HL-60 (cell line): ENCODE measurements around the gene WFDC8.

ENCODE experiments used
- DNase-seq, 2 experiments: peaks; one replicate each; pipeline ENCODE4 v3.0.0-alpha.2; 2010 to 2020; ENCODE audit warnings: low read depth in 1 of 2, low spot score in 1 of 2
- H3K27ac ChIP-seq: fragments of 250-450 bp; sonication (Bioruptor Pico); replicated peaks from 2 replicates; pipeline ENCODE4 v1.5.1; 2020; ENCODE audit warnings: mild to moderate bottlenecking, moderate library complexity
- H3K27me3 ChIP-seq: fragments of 250-450 bp; sonication (Bioruptor Pico); 2 replicates; pipeline ENCODE4 v1.5.1; 2021; ENCODE audit warnings: mild to moderate bottlenecking, moderate library complexity; ENCODE audit not compliant: insufficient read depth, poor library complexity, severe bottlenecking
- H3K4me3 ChIP-seq: replicated peaks from 2 replicates; pipeline ENCODE4 v1.5.1; 2011; ENCODE audit warnings: mild to moderate bottlenecking, control low read depth, low read length; ENCODE audit not compliant: insufficient read depth
- GABPA ChIP-seq: IDR thresholded peaks from 2 replicates; pipeline ENCODE4 v1.6.1; 2012; ENCODE audit warnings: low read depth
- POLR2AphosphoS5 ChIP-seq: IDR thresholded peaks from 2 replicates; pipeline ENCODE4 v1.6.1; 2012; ENCODE audit warnings: low read depth
- SPI1 ChIP-seq: IDR thresholded peaks from 2 replicates; pipeline ENCODE4 v1.6.1; 2012; ENCODE audit warnings: low read depth, mild to moderate bottlenecking, borderline replicate concordance
- TF ChIP-seq, protein P1 (sequence below): IDR thresholded peaks from 2 replicates; pipeline ENCODE4 v1.6.1; 2012; ENCODE audit warnings: low read depth; ENCODE audit not compliant: insufficient replicate concordance
- TF ChIP-seq, protein P2 (sequence below): IDR thresholded peaks from one replicate; pipeline ENCODE4 v1.5.1; 2011; ENCODE audit warnings: low read length, control low read depth, inconsistent platforms; ENCODE audit not compliant: insufficient read depth

WFDC8 gene

DNA sequence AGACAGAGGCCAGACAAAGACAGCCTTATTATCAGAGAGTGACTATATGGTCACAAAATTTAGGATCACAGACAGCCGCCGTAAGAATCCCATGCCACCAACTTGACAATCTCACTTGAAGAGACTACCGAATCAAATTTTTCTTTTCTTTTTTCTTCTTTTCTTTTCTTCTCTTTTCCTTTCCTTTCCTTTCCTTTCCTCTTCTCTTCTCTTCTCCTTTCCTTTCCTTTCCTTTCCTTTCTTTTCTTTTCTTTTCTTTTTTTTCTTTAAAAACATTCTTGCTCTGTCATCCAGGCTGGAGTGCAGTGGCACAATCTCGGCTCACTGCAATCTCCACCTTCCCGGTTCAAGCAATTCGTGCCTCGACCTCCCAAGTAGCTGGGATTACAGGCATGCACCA is 30.7 kb downstream of the WFDC8 start:
- Histone ChIP-seq H3K27me3 (peaks cover 2% of the 10 kb centered on the region), H3K27ac (no peak overlapping the region), H3K4me3 (no peak overlapping the region)
- no peak for DNase-seq
- TF ChIP-seq POLR2AphosphoS5 (no peak), SPI1 (no peak), GABPA (no peak)
- TF ChIP-seq, protein P1, sequence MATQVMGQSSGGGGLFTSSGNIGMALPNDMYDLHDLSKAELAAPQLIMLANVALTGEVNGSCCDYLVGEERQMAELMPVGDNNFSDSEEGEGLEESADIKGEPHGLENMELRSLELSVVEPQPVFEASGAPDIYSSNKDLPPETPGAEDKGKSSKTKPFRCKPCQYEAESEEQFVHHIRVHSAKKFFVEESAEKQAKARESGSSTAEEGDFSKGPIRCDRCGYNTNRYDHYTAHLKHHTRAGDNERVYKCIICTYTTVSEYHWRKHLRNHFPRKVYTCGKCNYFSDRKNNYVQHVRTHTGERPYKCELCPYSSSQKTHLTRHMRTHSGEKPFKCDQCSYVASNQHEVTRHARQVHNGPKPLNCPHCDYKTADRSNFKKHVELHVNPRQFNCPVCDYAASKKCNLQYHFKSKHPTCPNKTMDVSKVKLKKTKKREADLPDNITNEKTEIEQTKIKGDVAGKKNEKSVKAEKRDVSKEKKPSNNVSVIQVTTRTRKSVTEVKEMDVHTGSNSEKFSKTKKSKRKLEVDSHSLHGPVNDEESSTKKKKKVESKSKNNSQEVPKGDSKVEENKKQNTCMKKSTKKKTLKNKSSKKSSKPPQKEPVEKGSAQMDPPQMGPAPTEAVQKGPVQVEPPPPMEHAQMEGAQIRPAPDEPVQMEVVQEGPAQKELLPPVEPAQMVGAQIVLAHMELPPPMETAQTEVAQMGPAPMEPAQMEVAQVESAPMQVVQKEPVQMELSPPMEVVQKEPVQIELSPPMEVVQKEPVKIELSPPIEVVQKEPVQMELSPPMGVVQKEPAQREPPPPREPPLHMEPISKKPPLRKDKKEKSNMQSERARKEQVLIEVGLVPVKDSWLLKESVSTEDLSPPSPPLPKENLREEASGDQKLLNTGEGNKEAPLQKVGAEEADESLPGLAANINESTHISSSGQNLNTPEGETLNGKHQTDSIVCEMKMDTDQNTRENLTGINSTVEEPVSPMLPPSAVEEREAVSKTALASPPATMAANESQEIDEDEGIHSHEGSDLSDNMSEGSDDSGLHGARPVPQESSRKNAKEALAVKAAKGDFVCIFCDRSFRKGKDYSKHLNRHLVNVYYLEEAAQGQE = no peak
- TF ChIP-seq, protein P2, sequence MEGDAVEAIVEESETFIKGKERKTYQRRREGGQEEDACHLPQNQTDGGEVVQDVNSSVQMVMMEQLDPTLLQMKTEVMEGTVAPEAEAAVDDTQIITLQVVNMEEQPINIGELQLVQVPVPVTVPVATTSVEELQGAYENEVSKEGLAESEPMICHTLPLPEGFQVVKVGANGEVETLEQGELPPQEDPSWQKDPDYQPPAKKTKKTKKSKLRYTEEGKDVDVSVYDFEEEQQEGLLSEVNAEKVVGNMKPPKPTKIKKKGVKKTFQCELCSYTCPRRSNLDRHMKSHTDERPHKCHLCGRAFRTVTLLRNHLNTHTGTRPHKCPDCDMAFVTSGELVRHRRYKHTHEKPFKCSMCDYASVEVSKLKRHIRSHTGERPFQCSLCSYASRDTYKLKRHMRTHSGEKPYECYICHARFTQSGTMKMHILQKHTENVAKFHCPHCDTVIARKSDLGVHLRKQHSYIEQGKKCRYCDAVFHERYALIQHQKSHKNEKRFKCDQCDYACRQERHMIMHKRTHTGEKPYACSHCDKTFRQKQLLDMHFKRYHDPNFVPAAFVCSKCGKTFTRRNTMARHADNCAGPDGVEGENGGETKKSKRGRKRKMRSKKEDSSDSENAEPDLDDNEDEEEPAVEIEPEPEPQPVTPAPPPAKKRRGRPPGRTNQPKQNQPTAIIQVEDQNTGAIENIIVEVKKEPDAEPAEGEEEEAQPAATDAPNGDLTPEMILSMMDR = no peak

DNA sequence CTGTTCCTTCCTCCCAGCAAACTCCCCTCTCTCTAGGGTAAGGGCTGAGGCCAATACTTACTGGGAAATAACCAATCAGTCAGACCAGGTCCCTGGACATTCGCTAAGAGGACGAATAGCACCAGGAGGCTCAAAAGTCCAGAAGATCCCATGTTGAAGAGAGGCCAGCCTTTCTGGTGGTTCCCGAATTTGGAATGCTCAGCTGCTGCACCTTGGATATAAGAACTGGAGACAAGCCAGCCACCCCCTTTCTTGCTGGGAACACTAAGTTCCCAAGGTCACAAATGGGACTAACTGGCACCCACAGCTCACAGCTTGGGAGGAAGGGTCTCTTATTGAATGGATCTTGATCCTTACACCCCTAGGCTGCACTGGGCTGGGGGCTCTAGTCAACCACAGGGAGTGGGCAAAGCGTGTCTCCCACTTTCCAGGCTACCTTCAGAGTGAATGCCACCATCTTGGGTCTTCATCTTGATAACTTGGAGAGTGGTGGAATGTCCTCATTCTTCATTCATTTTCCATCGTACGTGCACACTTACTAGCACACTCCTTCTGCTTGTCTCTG is 31.8 kb downstream of the WFDC8 start, which contains the start of gene EPPIN:
EPPIN (minus strand) TSS at position 196 of the 565 bp plus-strand sequence; CDS start at position 152, 44 bp downstream.
- DNase-seq = no peak
- no peak within 1 kb of the TSS for H3K27ac ChIP-seq
- TF ChIP-seq, protein P1 = no peak
- no peak for TF ChIP-seq POLR2AphosphoS5
- TF ChIP-seq GABPA = no peak
- no peak for TF ChIP-seq SPI1
- TF ChIP-seq, protein P2 = no peak
- no peak within 1 kb of the TSS for H3K4me3 ChIP-seq
- H3K27me3 ChIP-seq = peaks cover 5% of the 10 kb centered on the region

GRCh38 chr20:45545754-45546453 is 33.2 kb downstream of the WFDC8 start:
- peaks cover 5% of the 10 kb centered on the region for H3K27me3 ChIP-seq
- no peak for TF ChIP-seq POLR2AphosphoS5
- no peak for TF ChIP-seq GABPA
- TF ChIP-seq, protein P2 = no peak
- TF ChIP-seq, protein P1 = no peak
- no peak for TF ChIP-seq SPI1
- H3K27ac ChIP-seq = no peak overlapping the region
- no peak overlapping the region for H3K4me3 ChIP-seq
- DNase-seq = no peak
